ENCODE results near the gene HSD3B2.

GRCh38 chr1:119375366-119375765 is 39.6 kb upstream of the HSD3B2 start:
- no peak for TF ChIP-seq CTCF (conservative IDR thresholded peaks at IDR 0.05; ENCODE audit: low read depth, low read length)
- no peak for TF ChIP-seq EZH2 (IDR thresholded peaks at IDR 0.05; ENCODE audit: borderline replicate concordance, low read depth, low read length, poor library complexity, severe bottlenecking)
